Neural progenitor cell (in vitro differentiated cells): Measurements from ENCODE around the gene ZFAND2B.
A peak's percentile ranks its signal among the peaks of the same experiment; 100 is the strongest.

Experiments used
- EZH2 ChIP-seq: fragments of 200-600 bp; sonication (generic); IDR thresholded peaks from 2 replicates; pipeline ENCODE4 v1.6.1; 2017; ENCODE audit warnings: antibody characterized with exemption, mild to moderate bottlenecking, moderate library complexity
- EZH2phosphoT487 ChIP-seq: fragments of 200-600 bp; sonication (generic); IDR thresholded peaks from 2 replicates; pipeline ENCODE4 v1.6.1; 2017; ENCODE audit warnings: antibody characterized with exemption
- TF ChIP-seq, protein P1 (sequence below): fragments of 200-600 bp; sonication (generic); IDR thresholded peaks from 2 replicates; pipeline ENCODE4 v1.5.1; 2017; ENCODE audit warnings: antibody characterized with exemption, mild to moderate bottlenecking

DNA sequence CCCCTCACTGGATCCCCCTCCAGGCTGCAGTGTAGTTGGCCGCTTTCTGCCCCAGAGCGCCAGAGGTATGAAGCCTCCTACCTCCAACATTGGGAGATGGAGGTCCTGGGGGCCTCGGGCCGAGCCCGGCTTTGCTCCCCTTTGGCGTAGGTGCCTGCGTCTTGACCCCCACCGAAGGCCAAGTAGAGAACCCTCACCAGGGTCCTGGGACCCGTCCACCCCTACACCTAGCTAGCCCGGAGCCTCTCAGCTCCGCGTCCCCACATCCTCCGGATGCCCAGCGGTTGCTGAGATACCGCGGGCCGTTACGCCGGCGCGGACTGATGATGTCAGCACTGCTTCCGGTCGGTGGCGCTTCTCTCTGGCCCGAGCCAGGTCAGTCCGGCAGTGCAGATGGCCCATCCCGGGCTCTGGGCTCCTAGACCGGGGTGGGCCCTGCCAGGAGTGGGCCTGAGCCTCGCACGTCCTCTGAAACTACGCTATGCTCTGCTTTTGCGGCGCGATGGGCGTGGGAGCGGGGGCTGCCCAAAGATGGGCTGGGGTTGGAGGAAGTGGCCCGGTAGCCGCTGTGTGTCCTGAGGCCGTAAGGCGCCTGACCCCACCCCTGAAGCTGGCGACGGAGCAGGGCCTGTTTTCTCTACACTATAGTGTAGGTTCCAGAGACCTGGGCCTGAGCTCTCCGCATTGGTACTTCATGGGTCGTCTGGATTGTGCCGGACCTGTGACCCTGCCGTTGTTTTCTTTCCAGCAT is 38.7 kb downstream of the ZFAND2B start, which contains the start of the genes GLB1L and STK16:
- TF ChIP-seq EZH2, result no peak
- TF ChIP-seq, protein P1, sequence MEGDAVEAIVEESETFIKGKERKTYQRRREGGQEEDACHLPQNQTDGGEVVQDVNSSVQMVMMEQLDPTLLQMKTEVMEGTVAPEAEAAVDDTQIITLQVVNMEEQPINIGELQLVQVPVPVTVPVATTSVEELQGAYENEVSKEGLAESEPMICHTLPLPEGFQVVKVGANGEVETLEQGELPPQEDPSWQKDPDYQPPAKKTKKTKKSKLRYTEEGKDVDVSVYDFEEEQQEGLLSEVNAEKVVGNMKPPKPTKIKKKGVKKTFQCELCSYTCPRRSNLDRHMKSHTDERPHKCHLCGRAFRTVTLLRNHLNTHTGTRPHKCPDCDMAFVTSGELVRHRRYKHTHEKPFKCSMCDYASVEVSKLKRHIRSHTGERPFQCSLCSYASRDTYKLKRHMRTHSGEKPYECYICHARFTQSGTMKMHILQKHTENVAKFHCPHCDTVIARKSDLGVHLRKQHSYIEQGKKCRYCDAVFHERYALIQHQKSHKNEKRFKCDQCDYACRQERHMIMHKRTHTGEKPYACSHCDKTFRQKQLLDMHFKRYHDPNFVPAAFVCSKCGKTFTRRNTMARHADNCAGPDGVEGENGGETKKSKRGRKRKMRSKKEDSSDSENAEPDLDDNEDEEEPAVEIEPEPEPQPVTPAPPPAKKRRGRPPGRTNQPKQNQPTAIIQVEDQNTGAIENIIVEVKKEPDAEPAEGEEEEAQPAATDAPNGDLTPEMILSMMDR, result peak; percentile 4
- no peak for TF ChIP-seq EZH2phosphoT487
